Common myeloid progenitor, CD34-positive (primary cell): ENCODE measurements around the gene C3orf49.
A peak's percentile ranks its signal among the peaks of the same experiment; 100 is the strongest.

ENCODE experiments used
- CTCF ChIA-PET: fragments of 350-600 bp; sonication (Branson Sonifier 250); formaldehyde crosslinking; loops from one replicate; lab custom pipeline; 2021; ENCODE audit warnings: antibody characterized with exemption; lab: Charles Lee
- POLR2A ChIA-PET: fragments of 350-600 bp; sonication (Branson Sonifier 250); formaldehyde crosslinking; loops from one replicate; lab custom pipeline; 2021; ENCODE audit warnings: antibody characterized with exemption; lab: Charles Lee
- DNase-seq, 3 donors: peaks; one replicate each; pipeline versions ENCODE4 v3.0.0 to v3.0.0-alpha.2; 2013
- H3K27ac ChIP-seq, 2 experiments: 1 replicate in 1 of 2; 2 replicates in 1 of 2; pipeline ENCODE4 v1.7.0; 2013; ENCODE audit warnings: inconsistent platforms in 2 of 2, low read length in 2 of 2, mild to moderate bottlenecking in 2 of 2, low read depth in 1 of 2, moderate library complexity in 1 of 2; ENCODE audit not compliant: severe bottlenecking in 2 of 2, insufficient read depth in 1 of 2, poor library complexity in 1 of 2
- H3K27me3 ChIP-seq, 5 experiments: replicated peaks in 2 of 5; 1 replicate in 3 of 5; 2 replicates in 2 of 5; pipeline versions ENCODE4 v1.6.1 to v1.7.0; 2013; ENCODE audit warnings: low read length in 4 of 5, mild to moderate bottlenecking in 2 of 5, moderate library complexity in 2 of 5, inconsistent platforms in 1 of 5; ENCODE audit not compliant: insufficient read depth in 5 of 5, control insufficient read depth in 4 of 5
- H3K36me3 ChIP-seq, 4 experiments: 1 replicate in 2 of 4; 2 replicates in 2 of 4; pipeline versions ENCODE4 v1.6.1 to v1.7.0; 2013; ENCODE audit warnings: low read length in 3 of 4, control low read depth in 1 of 4, mild to moderate bottlenecking in 1 of 4; ENCODE audit not compliant: control insufficient read depth in 4 of 4, insufficient read depth in 4 of 4
- H3K4me1 ChIP-seq, 4 experiments: 1 replicate in 3 of 4; 2 replicates in 1 of 4; pipeline versions ENCODE4 v1.6.1 to v1.7.1; 2013; ENCODE audit warnings: low read length in 3 of 4, mild to moderate bottlenecking in 3 of 4, control low read depth in 1 of 4, inconsistent platforms in 1 of 4, moderate library complexity in 1 of 4; ENCODE audit not compliant: control insufficient read depth in 4 of 4, insufficient read depth in 4 of 4; ENCODE audit errors: control extremely low read depth in 1 of 4
- H3K4me3 ChIP-seq, 7 experiments: 1 replicate in 4 of 7; 2 replicates in 3 of 7; pipeline versions ENCODE4 v1.5.1 to v1.7.0; 2013; ENCODE audit warnings: mild to moderate bottlenecking in 7 of 7, low read length in 6 of 7, moderate library complexity in 6 of 7, inconsistent platforms in 2 of 7, low read depth in 2 of 7, control low read depth in 1 of 7; ENCODE audit not compliant: insufficient read depth in 4 of 7, control insufficient read depth in 1 of 7; ENCODE audit errors: extremely low read depth in 1 of 7
- H3K9me3 ChIP-seq, 5 experiments: 1 replicate in 4 of 5; 2 replicates in 1 of 5; pipeline versions ENCODE4 v1.6.1 to v1.7.1; 2013; ENCODE audit warnings: low read length in 4 of 5, mild to moderate bottlenecking in 2 of 5, inconsistent platforms in 1 of 5, low read depth in 1 of 5, moderate library complexity in 1 of 5; ENCODE audit not compliant: control insufficient read depth in 4 of 5, insufficient read depth in 2 of 5; ENCODE audit errors: control extremely low read depth in 1 of 5
- WGBS: methylation state at CpG from one replicate; pipeline ENCODE4 v1.1.5; 2013; ENCODE audit not compliant: insufficient coverage; 5-methylcytosine and 5-hydroxymethylcytosine counted together

C3orf49 gene

GRCh38 chr3:63861306-63861705 is 42.2 kb downstream of the C3orf49 start:
- peaks cover 3 to 25% (median 18%) of the 10 kb centered on the region in 4 experiments for H3K4me1 ChIP-seq
- POLR2A ChIA-PET = no interaction called here
- no peaks in the 10 kb centered on the region for H3K27me3 ChIP-seq
- DNase-seq = no peak
- no peak overlapping the region for H3K4me3 ChIP-seq
- H3K36me3 ChIP-seq = peaks cover 0 to 2% (median 0%) of the 10 kb centered on the region in 4 experiments
- no peak overlapping the region for H3K27ac ChIP-seq
- no peaks in the 10 kb centered on the region for H3K9me3 ChIP-seq
- CTCF ChIA-PET = interaction anchor here (0.7 kb wide), 1 partner anchor 18 kb away, joined by 3 read pairs; no protein-coding TSS in a partner anchor
- 94% methylated on average over 2 of the region's 5 CpGs for WGBS

DNA sequence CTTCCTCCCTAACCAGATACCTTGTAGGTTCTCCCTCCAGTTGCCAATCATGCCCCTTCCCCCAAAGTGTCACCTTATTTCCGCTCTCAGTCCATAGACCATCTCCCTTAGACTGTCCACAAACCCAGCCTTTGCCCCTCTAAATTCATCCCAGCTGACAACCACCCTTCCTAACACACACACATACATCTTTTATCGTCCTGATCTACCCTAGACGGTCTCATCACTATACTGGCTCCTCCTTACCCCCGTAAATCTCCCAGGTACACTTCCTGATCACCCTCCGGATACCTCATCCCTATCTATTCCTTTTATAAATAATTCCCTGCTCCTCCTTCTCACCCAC is 43.7 kb downstream of the C3orf49 start:
- Histone ChIP-seq H3K4me1 (peaks cover 3 to 25% (median 18%) of the 10 kb centered on the region in 4 experiments), H3K4me3 (peak overlapping the region; percentile 76 to 95 (median 83)), H3K27ac (peak overlapping the region; percentile 81 to 93), H3K27me3 (no peaks in the 10 kb centered on the region), H3K9me3 (no peaks in the 10 kb centered on the region), H3K36me3 (peaks cover 0 to 5% (median 1%) of the 10 kb centered on the region in 4 experiments)
- ChIA-PET POLR2A (no interaction called here), CTCF (no interaction called here)
- WGBS = 29% methylated on average over 5 of the region's 5 CpGs
- DNase-seq = no peak

GRCh38 chr3:63863150-63864007 is 44.3 kb downstream of the C3orf49 start, which contains the start of the genes ATXN7 and THOC7:
TSS of gene ATXN7 (plus strand) at chr3:63863867. CDS start at chr3:63912599, 48,732 bp downstream.
TSS of gene THOC7 (minus strand) at chr3:63863805. CDS start at chr3:63863790, 15 bp downstream.
- Histone ChIP-seq H3K27me3 (no peaks in the 10 kb centered on the region), H3K9me3 (no peaks in the 10 kb centered on the region), H3K4me3 (peak within 1 kb of the TSS; percentile 81 to 95 (median 85)), H3K4me1 (peaks cover 3 to 25% (median 18%) of the 10 kb centered on the region in 4 experiments), H3K27ac (peak within 1 kb of the TSS; percentile 81 to 93), H3K36me3 (peaks cover 0 to 5% (median 1%) of the 10 kb centered on the region in 4 experiments)
- peak; percentile 53 to 83 (median 70) for DNase-seq
- CTCF ChIA-PET = no interaction called here
- WGBS = under 1% methylated on average over 76 of the region's 98 CpGs
- POLR2A ChIA-PET = interaction anchor here (0.6 to 1.0 kb wide), 2 partner anchors 48 to 130 kb away, joined by 3 read pairs; partner anchors contain the start of gene SCAANT1

DNA sequence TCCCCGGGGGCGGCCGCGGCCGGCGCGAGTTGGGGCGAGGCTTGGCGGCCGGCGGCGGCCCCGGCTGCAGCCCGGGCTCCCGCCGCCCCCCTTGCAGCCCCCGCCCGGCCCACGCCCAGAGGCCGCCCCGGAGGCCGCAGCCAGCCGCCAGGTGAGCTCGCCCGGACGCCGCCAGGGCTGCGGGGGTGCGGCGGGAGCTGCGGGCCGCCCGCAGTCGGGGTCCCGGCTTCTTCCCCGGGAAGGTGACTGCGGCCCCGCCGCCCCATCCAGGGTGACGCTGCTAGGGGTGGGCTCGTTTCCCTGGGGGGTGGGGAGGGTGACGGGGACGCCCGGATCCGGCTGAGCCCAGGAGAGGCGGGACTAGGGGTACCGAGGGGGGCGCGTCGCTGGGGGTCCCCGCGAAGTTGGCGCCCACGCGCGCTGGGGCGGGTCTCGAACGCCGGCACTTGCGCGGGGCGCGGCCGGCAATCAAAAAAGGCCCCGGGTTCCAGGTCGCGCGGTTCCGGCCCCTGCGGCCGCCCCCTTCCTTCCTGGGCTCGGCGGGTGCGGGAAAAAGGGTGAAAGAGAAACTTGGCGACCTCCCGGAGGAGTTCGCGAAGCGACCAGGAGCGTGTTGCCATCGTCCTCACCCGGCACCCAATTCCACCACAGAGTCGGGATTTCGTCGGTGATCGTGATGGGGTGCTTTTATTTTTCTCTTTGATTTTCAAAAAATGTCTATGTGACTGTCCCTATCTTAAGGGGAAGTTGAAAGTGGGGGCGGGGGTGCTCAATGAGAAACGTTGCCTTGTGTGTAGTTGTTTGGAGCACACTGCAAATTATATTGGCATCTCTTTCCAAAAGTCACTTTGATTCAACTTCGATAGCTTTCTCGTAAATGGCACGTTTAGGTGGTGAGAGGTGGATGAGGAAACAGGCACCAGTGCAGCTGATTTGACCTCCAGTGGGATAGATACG is 45.2 kb downstream of the C3orf49 start:
- Histone ChIP-seq H3K4me1 (peaks cover 3 to 25% (median 17%) of the 10 kb centered on the region in 4 experiments), H3K27ac (peak overlapping the region; percentile 62 to 82), H3K27me3 (no peaks in the 10 kb centered on the region), H3K36me3 (peaks cover 0 to 5% (median 1%) of the 10 kb centered on the region in 4 experiments), H3K9me3 (no peaks in the 10 kb centered on the region), H3K4me3 (peak overlapping the region; percentile 79 to 95 (median 82))
- WGBS = 0% methylated on average over 39 of the region's 93 CpGs
- peak; percentile 30 to 81 (median 77) for DNase-seq
- ChIA-PET POLR2A (interaction anchor here (1.0 kb wide), 1 partner anchor 47 kb away, joined by 3 read pairs; the partner anchor contains the start of gene SCAANT1), CTCF (interaction anchor here (1.0 kb wide), 1 partner anchor 10 kb away, joined by 3 read pairs; no protein-coding TSS in a partner anchor)

DNA sequence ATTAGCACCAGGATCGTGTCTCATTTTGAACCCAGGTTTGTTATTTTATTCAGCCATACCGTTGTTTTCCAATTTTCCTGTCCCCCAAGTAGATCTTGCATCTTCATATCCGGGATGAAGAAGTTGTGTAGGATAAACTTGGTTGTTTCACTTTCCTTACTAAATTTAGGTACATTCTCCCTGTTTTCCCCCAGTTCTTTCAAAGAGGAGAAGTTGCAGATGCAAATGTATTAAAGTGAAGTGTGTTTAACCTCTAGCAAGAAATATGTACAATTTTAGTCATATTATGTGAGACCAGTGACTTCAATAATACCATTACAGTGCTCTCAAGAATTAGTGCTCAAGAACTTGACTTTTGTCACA is 45.8 kb downstream of the C3orf49 start:
- no peak for DNase-seq
- Histone ChIP-seq H3K36me3 (peaks cover 0 to 5% (median 1%) of the 10 kb centered on the region in 4 experiments), H3K4me1 (peaks cover 3 to 25% (median 17%) of the 10 kb centered on the region in 4 experiments), H3K27ac (peak overlapping the region; percentile 62 to 82), H3K9me3 (no peaks in the 10 kb centered on the region), H3K4me3 (peak overlapping the region; percentile 79 to 95 (median 82)), H3K27me3 (no peaks in the 10 kb centered on the region)
- 0% methylated on average over 1 of the region's 3 CpGs for WGBS
- POLR2A ChIA-PET = no interaction called here
- CTCF ChIA-PET = interaction anchor here (1.0 kb wide), 1 partner anchor 10 kb away, joined by 3 read pairs; no protein-coding TSS in a partner anchor

- Histone ChIP-seq H3K27me3 (no peaks in the 10 kb centered on the region), H3K4me1 (peaks cover 3 to 19% (median 12%) of the 10 kb centered on the region in 4 experiments), H3K9me3 (no peaks in the 10 kb centered on the region), H3K27ac (no peak overlapping the region), H3K4me3 (no peak overlapping the region), H3K36me3 (peaks cover 0 to 6% (median 1%) of the 10 kb centered on the region in 4 experiments)
- 100% methylated on average over 1 of the region's 1 CpG for WGBS
- no peak for DNase-seq
- CTCF ChIA-PET = no interaction called here
- POLR2A ChIA-PET = no interaction called here
Measured at GRCh38 chr3:63867225-63867624, 48.1 kb downstream of the C3orf49 start.
